K562 (cell line): ENCODE data around the gene IL2RG. TPM values are rescaled to one million over a fixed set of nuclear protein-coding genes. Genes with fewer than 3 reads are reported as not detected.

Source experiments
- ATF7 ChIP-seq: fragments of 450-650 bp; IDR thresholded peaks from 2 replicates; pipeline ENCODE4 v1.7.1; 2014; ENCODE audit warnings: mild to moderate bottlenecking, moderate library complexity
- ESRRA ChIP-seq: fragments of 450-650 bp; IDR thresholded peaks from 2 replicates; pipeline ENCODE4 v1.6.1; 2014; ENCODE audit warnings: low read depth, mild to moderate bottlenecking, moderate library complexity, borderline replicate concordance
- GATAD2A ChIP-seq: fragments of 450-650 bp; IDR thresholded peaks from 2 replicates; pipeline ENCODE4 v1.6.1; 2017
- MBD2 ChIP-seq: sonication (generic); IDR thresholded peaks from 2 replicates; pipeline ENCODE4 v1.6.1; 2016; ENCODE audit warnings: low read depth, borderline replicate concordance
- NCOR1 ChIP-seq: fragments of 450-650 bp; IDR thresholded peaks from 2 replicates; pipeline ENCODE4 v1.6.1; 2016; ENCODE audit warnings: mild to moderate bottlenecking, moderate library complexity
- PBX2 ChIP-seq, 2 experiments: IDR thresholded peaks in 1 of 2; conservative IDR thresholded peaks in 1 of 2; 2 replicates each; pipeline ENCODE4 v1.6.1; 2016; ENCODE audit warnings: low read depth in 2 of 2, mild to moderate bottlenecking in 1 of 2, missing compliant biosample characterization in 1 of 2, missing genetic modification characterization in 1 of 2, moderate library complexity in 1 of 2
- PHF20 ChIP-seq: fragments of 450-650 bp; IDR thresholded peaks from 2 replicates; pipeline ENCODE4 v1.6.1; 2018; ENCODE audit not compliant: partially characterized antibody
- PYGO2 ChIP-seq: fragments of 450-650 bp; IDR thresholded peaks from 2 replicates; pipeline ENCODE4 v1.6.1; 2016; ENCODE audit warnings: mild to moderate bottlenecking, missing genetic modification characterization, moderate library complexity, missing compliant biosample characterization
- SIX5 ChIP-seq, 2 experiments: IDR thresholded peaks; 2 replicates each; pipeline ENCODE4 v1.6.1; 2011; ENCODE audit warnings: low read length in 2 of 2, borderline replicate concordance in 1 of 2, low read depth in 1 of 2, mild to moderate bottlenecking in 1 of 2, moderate library complexity in 1 of 2; ENCODE audit not compliant: insufficient read depth in 1 of 2
- YY1 ChIP-seq, 3 experiments: IDR thresholded peaks; 2 replicates each; pipeline ENCODE4 v1.6.1; 2011; ENCODE audit warnings: low read length in 2 of 3, mild to moderate bottlenecking in 2 of 3, moderate library complexity in 2 of 3, borderline replicate concordance in 1 of 3, control low read depth in 1 of 3, low read depth in 1 of 3; ENCODE audit not compliant: insufficient read depth in 3 of 3, insufficient replicate concordance in 2 of 3, control insufficient read depth in 1 of 3, insufficient read length in 1 of 3; ENCODE audit errors: extremely low read depth in 1 of 3
- ZNF277 ChIP-seq: fragments of 250-450 bp; sonication (Bioruptor Pico); IDR thresholded peaks from 2 replicates; pipeline ENCODE4 v1.8.0; 2022; ENCODE audit warnings: inconsistent platforms, mild to moderate bottlenecking, moderate library complexity, borderline replicate concordance
- ZNF407 ChIP-seq: fragments of 450-650 bp; IDR thresholded peaks from 2 replicates; pipeline ENCODE4 v1.6.1; 2016; ENCODE audit warnings: low read depth
- polyA plus RNA-seq, 8 experiments: library from polyadenylated mRNA; depleted of rRNA in 4 of 8; stranded (reverse) in 5 of 8; unstranded in 3 of 8; fragments of >200 nt; fragmentation: Nextera tagmentation in 2 of 8; fragmentation: Illumina TruSeq in 1 of 8; extraction: Ambion mirVana in 2 of 8; extraction: Trizol in 1 of 8; gene quantifications; 2 replicates each; pipeline versions ENCODE4 v1.2.1 to v1.2.3, GENCODE V29; 2011 to 2014; ENCODE audit warnings: inconsistent platforms in 1 of 8, missing spikeins in 1 of 8
- total RNA-seq, 7 experiments: library from RNA; depleted of rRNA in 6 of 7; stranded (reverse); fragments of >200 nt in 6 of 7; fragmentation: Illumina TruSeq in 2 of 7; extraction: Trizol in 2 of 7; gene quantifications; 2 replicates each; pipeline versions ENCODE4 v1.2.1 to v1.2.3, GENCODE V29; 2011 to 2021; ENCODE audit warnings: low replicate concordance in 1 of 7

IL2RG gene
- total and polyA plus RNA-seq, 9 of the 15 experiments (the other 6 are each of a cell fraction or from before 2014, with no cell fraction given) = 5.5 to 55.4 (median 19.7) TPM

- TF ChIP-seq ZNF407 (peak; percentile 38; the same call in 1 of the 2 replicates), MBD2 (peak; percentile 28; the same call in 1 of the 2 replicates), ESRRA (peak; percentile 89), ZNF277 (CRISPR knock-in tag) (no peak), PHF20 (no peak), PBX2 (CRISPR knock-in tag; IDR thresholded peaks at IDR 0.05; ENCODE audit: low read depth) (no peak), PBX2 (tag; conservative IDR thresholded peaks at IDR 0.05; ENCODE audit: low read depth) (peak; percentile 53; the same call in 1 of the 2 replicates), SIX5 (IDR thresholded peaks at IDR 0.05; ENCODE audit: borderline replicate concordance in 1 of 2, insufficient read depth in 1 of 2, low read depth in 1 of 2, low read length in 2 of 2) (peak in 1 of 2 experiments; percentile 46; a peak in 2 of 4 replicates), GATAD2A (0 out of 2 replicates have a peak, but pooled peaks have one; percentile 27), ATF7 (peak; percentile 88), PYGO2 (tag) (no peak), NCOR1 (peak; percentile 70), YY1 (IDR thresholded peaks at IDR 0.05; ENCODE audit: borderline replicate concordance in 1 of 3, control insufficient read depth in 1 of 3, extremely low read depth in 1 of 3, insufficient read depth in 3 of 3, insufficient read length in 1 of 3, insufficient replicate concordance in 2 of 3, low read depth in 1 of 3, low read length in 2 of 3) (peak in 1 of 3 experiments; percentile 80)
Measured at GRCh38 chrX:71068044-71068918, 43.1 kb downstream of the IL2RG start, which contains the start of gene SNX12 (continued).
